Measurements from ENCODE around the gene SPON1. TPM values are rescaled to one million over a fixed set of nuclear protein-coding genes. Genes with fewer than 3 reads are reported as not detected.
"Not testable (repeated sequence)": the region's sequence is repeated elsewhere in the genome, so short reads cannot be mapped to it uniquely, and the experiment has no call there.

Gene SPON1
- total RNA-seq, 1 donor from 2014 or later: 76.8 TPM

GRCh38 chr11:14026961-14027360 lies 64.4 kb downstream of the SPON1 start:
- Histone ChIP-seq H3K4me3 (no peak overlapping the region), H3K27me3 (peaks cover 7% of the 10 kb centered on the region), H3K4me1 (peaks cover 14% of the 10 kb centered on the region), H3K27ac (no peak overlapping the region), H3K36me3 (no peaks in the 10 kb centered on the region), H3K9me3 (no peaks in the 10 kb centered on the region)
- TF ChIP-seq CTCF (IDR thresholded peaks at IDR 0.05): no peak
- intact Hi-C loops (cut with DNase I): no loop called here
- ATAC-seq (no peak), DNase-seq (no peak)

- intact Hi-C loops (cut with DNase I): no loop called here
Measured at GRCh38 chr11:14027525-14027924, 65.0 kb downstream of the SPON1 start.

GRCh38 chr11:14029440-14029839 lies 66.9 kb downstream of the SPON1 start:
- Histone ChIP-seq H3K4me3 (no peak overlapping the region), H3K27me3 (peaks cover 7% of the 10 kb centered on the region), H3K9me3 (no peaks in the 10 kb centered on the region), H3K27ac (no peak overlapping the region), H3K4me1 (peaks cover 14% of the 10 kb centered on the region), H3K36me3 (no peaks in the 10 kb centered on the region)
- intact Hi-C loops (cut with DNase I): no loop called here
- ATAC-seq: no peak
- TF ChIP-seq CTCF (IDR thresholded peaks at IDR 0.05): no peak
- no peak for DNase-seq

More at GRCh38 chr11:14027525-14027924, 65.0 kb downstream of the SPON1 start:
- H3K36me3 ChIP-seq: no peaks in the 10 kb centered on the region
- no peak for TF ChIP-seq CTCF (IDR thresholded peaks at IDR 0.05)
- no peak overlapping the region for H3K4me3 ChIP-seq
- peaks cover 7% of the 10 kb centered on the region for H3K27me3 ChIP-seq
- H3K27ac ChIP-seq: no peak overlapping the region
- DNase-seq (no peak), ATAC-seq (no peak)
- H3K4me1 ChIP-seq: peaks cover 14% of the 10 kb centered on the region
- H3K9me3 ChIP-seq: no peaks in the 10 kb centered on the region

- Histone ChIP-seq H3K4me3 (no peak overlapping the region), H3K9me3 (no peaks in the 10 kb centered on the region), H3K27ac (no peak overlapping the region), H3K27me3 (peaks cover 5% of the 10 kb centered on the region), H3K4me1 (peaks cover 14% of the 10 kb centered on the region), H3K36me3 (no peaks in the 10 kb centered on the region)
- peak; percentile 95 for ATAC-seq
- no peak for TF ChIP-seq CTCF (IDR thresholded peaks at IDR 0.05)
- intact Hi-C loops (cut with DNase I): no loop called here
- DNase-seq: peak; percentile 90
Measured at GRCh38 chr11:14029971-14030920, 67.7 kb downstream of the SPON1 start.

- H3K4me3 ChIP-seq: not testable (repeated sequence)
Measured at GRCh38 chr11:14035526-14035925, 73.0 kb downstream of the SPON1 start.

GRCh38 chr11:14036469-14036868 lies 73.9 kb downstream of the SPON1 start:
- no peaks in the 10 kb centered on the region for H3K4me1 ChIP-seq
- ATAC-seq: no peak
- H3K36me3 ChIP-seq: no peaks in the 10 kb centered on the region
- no peak for DNase-seq
- no peaks in the 10 kb centered on the region for H3K9me3 ChIP-seq
- H3K27ac ChIP-seq: no peak overlapping the region
- no peak for TF ChIP-seq CTCF (IDR thresholded peaks at IDR 0.05)
- H3K4me3 ChIP-seq: no peak overlapping the region
- intact Hi-C loops (cut with DNase I): no loop called here
- no peaks in the 10 kb centered on the region for H3K27me3 ChIP-seq

More at GRCh38 chr11:14035526-14035925, 73.0 kb downstream of the SPON1 start:
- H3K27ac ChIP-seq; DNase-seq; H3K4me1 ChIP-seq; H3K27me3 ChIP-seq; intact Hi-C loops (cut with DNase I); H3K9me3 ChIP-seq; H3K36me3 ChIP-seq; ATAC-seq: not testable (repeated sequence)

All from upper lobe of right lung (tissue), 1 donor.